Activated T-cell treated with anti-CD3 and anti-CD28 coated beads, Interleukin-2, amount 50 U/mL, for 4 hours (primary cell): Measurements from ENCODE around the gene AURKAIP1. TPM values are rescaled to one million over a fixed set of nuclear protein-coding genes. Genes with fewer than 3 reads are reported as not detected.
"Not testable (repeated sequence)": the region's sequence is repeated elsewhere in the genome, so short reads cannot be mapped to it uniquely, and the experiment has no call there.

Experiments
- ATAC-seq, 2 donors: fragments of 200-7000 bp; cut with Tn5 transposase; one replicate each; pipeline ENCODE4 v1.10.0; 2021
- DNase-seq: peaks from one replicate; pipeline ENCODE4 v3.0.0-alpha.2; 2020
- H3K27me3 Mint-ChIP-seq: one replicate; pipeline ENCODE4 v1.8.0; 2021; ENCODE audit warnings: low read depth, mixed read lengths
- H3K36me3 Mint-ChIP-seq: one replicate; pipeline ENCODE4 v1.8.0; 2022; ENCODE audit warnings: mixed read lengths; ENCODE audit not compliant: insufficient read depth
- H3K4me1 Mint-ChIP-seq: one replicate; pipeline ENCODE4 v1.8.0; 2021; ENCODE audit warnings: low read depth, mixed read lengths
- H3K4me3 Mint-ChIP-seq: one replicate; pipeline ENCODE4 v1.8.0; 2021; ENCODE audit warnings: mild to moderate bottlenecking, moderate library complexity, mixed read lengths
- H3K9me3 Mint-ChIP-seq: one replicate; pipeline ENCODE4 v1.8.0; 2021; ENCODE audit warnings: mixed read lengths
- total RNA-seq, 3 donors: library from RNA; stranded (reverse); gene quantifications; one replicate each; pipeline ENCODE4 v1.2.1, GENCODE V29; 2021

The AURKAIP1 gene
- total RNA-seq, 3 donors from 2014 or later = 218 to 244 (median 220) TPM

DNA sequence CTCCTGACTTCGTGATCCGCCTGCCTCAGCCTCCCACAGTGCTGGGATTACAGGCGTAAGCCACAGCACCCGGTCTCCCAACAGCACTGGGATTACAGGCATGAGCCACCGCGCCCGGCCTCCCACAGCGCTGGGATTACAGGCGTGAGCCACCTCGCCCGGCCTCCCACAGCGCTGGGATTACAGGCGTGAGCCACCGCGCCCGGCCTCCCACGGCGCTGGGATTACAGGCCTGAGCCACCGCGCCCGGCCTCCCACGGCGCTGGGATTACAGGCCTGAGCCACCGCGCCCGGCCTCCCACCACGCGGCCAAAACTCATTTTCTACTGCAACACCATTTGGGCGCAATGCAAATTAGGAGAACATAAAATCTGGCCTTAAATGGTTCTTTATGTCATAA is 10.3 kb upstream of the AURKAIP1 start:
- H3K4me1 Mint-ChIP-seq, ATAC-seq, H3K27me3 Mint-ChIP-seq, DNase-seq, H3K4me3 Mint-ChIP-seq, H3K9me3 Mint-ChIP-seq: not testable (repeated sequence)
- peaks cover 20% of the 10 kb centered on the region for H3K36me3 Mint-ChIP-seq

- ATAC-seq = no peak
- DNase-seq = no peak
- H3K27me3 Mint-ChIP-seq = no peaks in the 10 kb centered on the region
- no peaks in the 10 kb centered on the region for H3K4me1 Mint-ChIP-seq
- H3K9me3 Mint-ChIP-seq = no peaks in the 10 kb centered on the region
- peaks cover 4% of the 10 kb centered on the region for H3K36me3 Mint-ChIP-seq
- no peak overlapping the region for H3K4me3 Mint-ChIP-seq
Observed at GRCh38 chr1:1381294-1381693, 6.3 kb upstream of the AURKAIP1 start.

DNA sequence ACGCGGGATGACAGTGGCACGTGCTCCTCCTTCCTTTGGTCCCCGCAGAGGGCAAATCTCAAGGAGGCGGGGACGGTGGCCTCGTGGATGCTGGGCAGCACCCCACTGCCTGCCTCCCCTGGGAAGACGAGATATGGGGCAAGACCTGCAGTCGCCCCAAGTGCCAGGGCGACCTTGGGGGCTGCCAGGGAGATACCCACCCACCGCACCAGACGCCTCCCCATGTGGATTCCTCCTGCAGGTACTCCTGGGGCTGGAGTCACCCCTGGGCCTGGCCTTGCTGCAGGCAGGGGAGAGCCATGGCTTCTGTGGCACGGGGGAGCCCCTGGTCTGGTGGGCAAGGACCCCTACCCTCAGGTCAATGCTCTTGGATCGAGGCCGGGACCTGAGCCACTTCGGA is 5.9 kb upstream of the AURKAIP1 start:
- no peak for DNase-seq
- H3K9me3 Mint-ChIP-seq = no peaks in the 10 kb centered on the region
- H3K4me1 Mint-ChIP-seq = no peaks in the 10 kb centered on the region
- ATAC-seq = no peak
- no peaks in the 10 kb centered on the region for H3K36me3 Mint-ChIP-seq
- H3K4me3 Mint-ChIP-seq = no peak overlapping the region
- no peaks in the 10 kb centered on the region for H3K27me3 Mint-ChIP-seq

DNA sequence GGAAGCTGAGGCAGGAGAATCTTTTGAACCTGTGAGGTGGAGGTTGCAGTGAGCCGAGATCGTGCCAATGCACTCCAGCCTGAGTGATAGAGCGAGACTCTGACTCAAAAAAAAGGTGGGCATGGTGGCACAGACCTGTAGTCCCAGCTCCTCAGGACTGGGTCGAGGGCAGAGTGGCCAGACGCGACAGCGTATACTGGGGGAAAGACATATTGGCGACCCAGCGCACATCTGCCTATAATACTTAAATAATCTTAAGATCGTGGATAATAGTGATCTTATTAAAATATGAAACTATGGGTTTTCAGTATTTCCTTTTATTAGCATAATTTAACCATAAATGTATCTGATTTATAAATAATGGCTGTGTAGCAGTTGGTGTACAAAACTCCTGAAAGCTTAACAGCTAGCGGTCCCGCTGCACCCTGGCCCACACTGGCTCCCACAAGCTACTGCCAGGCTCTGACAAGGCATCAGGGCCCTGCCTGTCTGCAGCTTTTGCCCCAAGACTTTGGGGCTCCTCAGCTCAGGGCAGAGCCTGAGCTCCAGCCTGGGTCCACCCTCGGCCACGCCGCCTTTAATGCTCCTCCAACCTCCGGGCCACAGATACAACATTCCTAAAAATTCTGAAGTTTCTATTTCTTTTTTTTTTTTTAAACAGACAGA is 2.7 kb upstream of the AURKAIP1 start:
- Mint-ChIP-seq H3K9me3 (no peaks in the 10 kb centered on the region), H3K36me3 (peaks cover 2% of the 10 kb centered on the region), H3K27me3 (no peaks in the 10 kb centered on the region), H3K4me1 (peaks cover 13% of the 10 kb centered on the region), H3K4me3 (no peak overlapping the region)
- ATAC-seq (no peak), DNase-seq (no peak)

DNA sequence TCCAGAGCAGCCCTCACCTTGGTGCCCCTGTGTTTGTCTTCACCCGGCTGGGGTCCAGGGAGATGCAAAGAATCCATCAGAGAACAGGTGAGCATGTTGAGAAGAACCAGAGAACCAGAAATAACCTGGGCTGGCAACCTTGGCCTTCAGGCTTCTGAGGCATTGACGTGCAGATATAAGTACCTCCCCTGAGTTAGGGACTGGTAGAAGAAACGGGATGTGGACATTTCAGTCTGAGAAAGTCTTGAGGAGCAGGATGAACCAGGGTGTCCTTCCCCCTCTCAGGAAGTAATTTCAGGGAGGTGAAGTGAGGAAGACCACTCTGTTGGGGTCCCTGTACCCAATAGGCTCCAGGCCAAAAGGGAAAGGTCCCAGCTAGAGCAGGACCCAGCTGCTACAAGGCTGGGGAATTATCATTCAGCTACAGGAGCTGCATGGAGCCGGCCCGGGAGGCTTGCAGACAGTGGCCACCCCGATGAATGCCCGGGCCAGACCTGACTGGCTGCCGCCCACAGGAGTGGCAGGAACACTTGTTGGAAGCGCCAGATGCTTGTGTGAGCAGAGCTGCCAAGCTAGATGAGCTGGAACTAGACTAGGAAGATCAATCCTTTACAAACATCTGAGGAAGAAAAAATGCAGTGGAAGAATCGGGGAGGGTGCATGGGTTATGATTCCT is 1.7 kb upstream of the AURKAIP1 start:
- Mint-ChIP-seq H3K27me3 (no peaks in the 10 kb centered on the region), H3K4me3 (peak overlapping the region; percentile 66), H3K36me3 (peaks cover 2% of the 10 kb centered on the region), H3K9me3 (no peaks in the 10 kb centered on the region), H3K4me1 (peaks cover 19% of the 10 kb centered on the region)
- ATAC-seq = no peak
- no peak for DNase-seq

DNA sequence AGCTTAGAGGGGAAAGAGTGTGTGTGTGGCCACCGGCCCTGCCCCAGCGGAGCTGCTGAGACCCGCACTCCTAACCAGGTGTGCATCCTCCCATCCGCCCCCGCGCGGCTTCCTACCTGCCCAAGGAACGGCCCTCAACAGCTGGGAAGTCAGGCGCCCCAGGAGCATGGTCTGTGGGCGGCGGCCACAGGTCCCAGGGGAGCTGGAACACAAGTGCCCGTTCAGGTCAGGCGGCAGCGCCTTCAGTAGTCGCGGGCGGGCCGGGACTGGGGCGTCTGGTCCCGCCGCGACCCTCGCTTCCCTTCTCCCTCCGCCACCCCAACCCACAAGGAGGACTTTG is 448 bp downstream of the AURKAIP1 start:
- peaks cover 2% of the 10 kb centered on the region for H3K36me3 Mint-ChIP-seq
- DNase-seq (no peak), ATAC-seq (peak in 1 of 2 donors; percentile 0)
- no peaks in the 10 kb centered on the region for H3K9me3 Mint-ChIP-seq
- H3K4me3 Mint-ChIP-seq = peak overlapping the region; percentile 89
- peaks cover 23% of the 10 kb centered on the region for H3K4me1 Mint-ChIP-seq
- H3K27me3 Mint-ChIP-seq = no peaks in the 10 kb centered on the region

DNA sequence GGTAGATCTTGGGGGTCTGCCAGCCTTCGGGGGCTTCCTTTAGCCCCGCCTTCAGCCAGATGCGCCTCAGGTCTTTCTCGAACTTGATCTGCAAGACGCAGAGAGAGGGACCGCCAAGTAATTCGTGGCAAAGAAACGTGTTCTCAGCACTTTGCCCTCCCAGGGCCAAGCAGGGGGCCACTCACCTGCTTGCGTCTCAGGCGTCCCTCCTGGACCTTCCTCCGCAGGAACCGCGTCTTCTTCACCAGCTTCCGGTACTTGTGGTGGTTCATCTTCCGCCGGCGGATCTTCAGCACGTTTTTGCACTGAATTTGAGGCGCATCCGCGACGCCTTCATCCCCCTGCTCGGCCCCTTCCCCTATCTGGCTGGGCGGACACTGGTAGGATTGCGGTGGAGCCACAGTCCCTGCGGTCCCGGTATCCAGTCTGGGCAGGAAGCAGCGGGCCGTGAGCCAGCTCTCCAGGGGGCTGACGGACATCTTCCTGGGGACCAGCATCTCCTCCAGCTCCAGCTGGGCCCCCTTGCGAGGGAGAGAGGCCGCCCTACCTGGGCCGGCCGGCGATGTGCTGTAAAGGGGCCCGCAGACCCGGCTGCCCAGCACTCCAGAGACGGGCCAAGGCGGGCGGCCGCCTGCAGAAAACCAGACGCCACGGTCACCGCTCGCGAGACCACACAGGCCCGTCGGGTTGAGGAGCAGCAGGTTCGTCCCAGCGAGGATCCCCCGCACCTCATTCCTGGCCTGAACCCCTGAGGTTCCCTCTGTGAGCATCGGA is 1.0 kb downstream of the AURKAIP1 start:
- H3K36me3 Mint-ChIP-seq = peaks cover 2% of the 10 kb centered on the region
- no peaks in the 10 kb centered on the region for H3K27me3 Mint-ChIP-seq
- ATAC-seq (no peak), DNase-seq (no peak)
- no peaks in the 10 kb centered on the region for H3K9me3 Mint-ChIP-seq
- H3K4me3 Mint-ChIP-seq = peak overlapping the region; percentile 89
- peaks cover 23% of the 10 kb centered on the region for H3K4me1 Mint-ChIP-seq

GRCh38 chr1:1373051-1373814 is 1.8 kb downstream of the AURKAIP1 start:
- peaks cover 23% of the 10 kb centered on the region for H3K4me1 Mint-ChIP-seq
- peak overlapping the region; percentile 89 for H3K4me3 Mint-ChIP-seq
- ATAC-seq (no peak), DNase-seq (no peak)
- no peaks in the 10 kb centered on the region for H3K27me3 Mint-ChIP-seq
- no peaks in the 10 kb centered on the region for H3K9me3 Mint-ChIP-seq
- peaks cover 2% of the 10 kb centered on the region for H3K36me3 Mint-ChIP-seq

DNA sequence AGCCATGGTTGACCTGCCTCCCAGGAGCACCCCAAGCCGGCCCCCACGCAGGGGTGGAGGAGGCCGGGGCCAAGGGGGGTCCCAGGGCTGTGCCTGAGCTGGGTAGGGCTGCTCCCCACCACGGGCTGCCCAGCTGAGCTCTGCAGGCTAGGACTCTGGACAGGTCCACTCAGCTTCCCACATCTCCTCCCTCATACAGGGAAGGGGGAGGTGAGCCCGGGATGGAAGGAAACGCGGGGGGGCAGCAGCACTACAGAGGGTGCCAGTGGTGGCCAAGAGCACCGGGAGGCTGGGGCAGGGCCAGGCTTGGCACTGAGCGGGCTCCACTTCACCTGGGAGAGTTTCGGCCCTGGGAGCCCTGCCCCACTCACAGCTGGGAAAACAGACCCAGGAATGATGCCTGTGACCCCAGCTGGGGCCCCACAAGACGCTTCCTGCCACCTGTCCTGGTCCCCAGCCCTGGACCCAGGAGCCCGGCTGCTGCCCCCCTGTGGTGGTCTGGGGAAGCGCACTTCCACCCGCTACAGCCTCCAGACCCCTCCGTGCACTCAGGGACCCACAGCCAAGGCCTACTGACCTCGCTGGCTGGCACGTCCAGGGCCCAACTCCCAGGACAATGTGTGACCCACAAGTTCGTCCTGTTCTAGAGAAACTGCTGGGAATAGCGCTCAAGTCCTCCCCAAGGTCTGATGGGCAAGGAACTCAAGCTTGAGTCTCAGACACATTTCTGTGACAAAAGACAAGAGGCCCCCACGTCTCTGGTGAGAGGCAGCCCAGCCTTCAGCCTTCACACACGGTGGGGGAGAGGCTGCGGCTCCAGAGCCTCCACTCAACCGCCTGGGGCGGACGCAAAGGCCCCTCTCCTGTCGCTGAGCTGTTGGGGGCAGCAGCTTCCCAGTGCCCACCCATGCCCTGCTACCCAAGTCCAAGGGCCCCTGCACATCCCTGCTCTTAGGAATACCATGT is 3.0 kb downstream of the AURKAIP1 start:
- H3K4me1 Mint-ChIP-seq = peaks cover 23% of the 10 kb centered on the region
- peak overlapping the region; percentile 66 for H3K4me3 Mint-ChIP-seq
- peak; percentile 74 for DNase-seq
- H3K9me3 Mint-ChIP-seq = no peaks in the 10 kb centered on the region
- H3K27me3 Mint-ChIP-seq = no peaks in the 10 kb centered on the region
- H3K36me3 Mint-ChIP-seq = peaks cover 2% of the 10 kb centered on the region
- peak; percentile 23 to 33 for ATAC-seq

GRCh38 chr1:1371364-1371745 is 3.7 kb downstream of the AURKAIP1 start:
- H3K27me3 Mint-ChIP-seq = no peaks in the 10 kb centered on the region
- DNase-seq = no peak
- no peak for ATAC-seq
- H3K4me3 Mint-ChIP-seq = peak overlapping the region; percentile 40
- peaks cover 2% of the 10 kb centered on the region for H3K36me3 Mint-ChIP-seq
- no peaks in the 10 kb centered on the region for H3K9me3 Mint-ChIP-seq
- H3K4me1 Mint-ChIP-seq = peaks cover 23% of the 10 kb centered on the region

DNA sequence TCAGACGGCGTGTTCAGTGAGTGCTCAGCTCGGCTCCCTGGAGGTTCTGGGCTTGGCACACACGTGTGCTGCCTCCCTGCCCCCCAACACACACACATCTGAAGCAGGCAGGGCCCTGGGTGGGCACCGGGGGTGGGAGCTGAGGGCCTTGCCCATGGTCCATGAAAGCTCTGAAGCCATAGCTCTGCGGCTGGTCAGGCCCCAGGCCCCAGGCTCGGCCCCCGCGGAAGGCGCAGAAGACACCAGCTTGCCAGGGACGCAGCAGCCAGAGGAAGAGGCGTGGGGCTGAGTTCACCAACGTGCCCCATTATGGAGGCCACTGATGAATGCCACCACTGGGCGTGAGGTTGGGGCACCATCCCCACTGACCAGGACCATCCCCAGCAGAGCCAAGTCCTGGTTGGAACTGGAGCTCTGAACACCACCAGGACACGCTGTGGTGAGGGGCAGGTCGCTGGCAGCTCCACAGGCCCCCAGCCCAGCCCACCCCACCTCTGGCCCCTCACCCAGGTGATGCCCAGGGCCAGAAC is 4.2 kb downstream of the AURKAIP1 start:
- Mint-ChIP-seq H3K36me3 (peaks cover 2% of the 10 kb centered on the region), H3K4me1 (peaks cover 23% of the 10 kb centered on the region), H3K9me3 (no peaks in the 10 kb centered on the region), H3K4me3 (no peak overlapping the region), H3K27me3 (no peaks in the 10 kb centered on the region)
- DNase-seq = no peak
- ATAC-seq = no peak

DNA sequence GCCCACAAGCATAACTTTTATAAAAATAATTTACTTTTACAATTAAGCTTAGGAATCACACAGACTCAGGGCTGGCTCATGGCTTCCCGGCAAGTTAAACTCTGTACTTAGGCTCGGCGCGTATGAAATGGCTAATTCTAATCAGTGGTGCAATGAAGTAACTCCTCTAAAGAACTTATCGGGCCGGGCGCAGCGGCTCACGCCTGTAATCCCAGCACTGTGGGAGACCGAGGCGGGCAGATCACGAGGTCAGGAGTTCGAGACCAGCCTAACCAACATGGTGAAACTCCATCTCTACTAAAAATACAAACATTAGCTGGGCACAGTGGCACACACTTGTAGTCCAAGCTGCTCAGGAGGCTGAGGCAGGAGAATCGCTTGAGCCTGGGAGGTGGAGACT is 4.9 kb downstream of the AURKAIP1 start:
- ATAC-seq, H3K9me3 Mint-ChIP-seq, H3K4me3 Mint-ChIP-seq, H3K27me3 Mint-ChIP-seq, DNase-seq, H3K36me3 Mint-ChIP-seq: not testable (repeated sequence)
- peaks cover 22% of the 10 kb centered on the region for H3K4me1 Mint-ChIP-seq

GRCh38 chr1:1367315-1367714 is 7.7 kb downstream of the AURKAIP1 start:
- DNase-seq (no peak), ATAC-seq (no peak)
- Mint-ChIP-seq H3K9me3 (no peaks in the 10 kb centered on the region), H3K4me3 (no peak overlapping the region), H3K27me3 (no peaks in the 10 kb centered on the region), H3K4me1 (peaks cover 10% of the 10 kb centered on the region), H3K36me3 (no peaks in the 10 kb centered on the region)
